Fibroblast of skin of abdomen (primary cell): ENCODE measurements around the gene TNIP1.

Experiments used
- DNase-seq: peaks from one replicate; pipeline ENCODE4 v3.0.0-alpha.2; 2013

The TNIP1 gene

GRCh38 chr5:151063142-151063989 lies 17.5 kb downstream of the TNIP1 start:
- DNase-seq = peak; percentile 77

GRCh38 chr5:151062405-151063141 lies 18.3 kb downstream of the TNIP1 start:
- no peak for DNase-seq

- DNase-seq = no peak
These were observed 20.1 kb downstream of the TNIP1 start for GRCh38 chr5:151060742-151061141.

GRCh38 chr5:151058891-151059489 lies 21.8 kb downstream of the TNIP1 start:
- no peak for DNase-seq

GRCh38 chr5:151058301-151058700 lies 22.5 kb downstream of the TNIP1 start:
- DNase-seq = no peak

- no peak for DNase-seq
These were observed 24.2 kb downstream of the TNIP1 start for GRCh38 chr5:151056379-151057325.

GRCh38 chr5:151055336-151055735 lies 25.5 kb downstream of the TNIP1 start:
- DNase-seq = no peak

GRCh38 chr5:151054709-151055108 lies 26.1 kb downstream of the TNIP1 start:
- no peak for DNase-seq

GRCh38 chr5:151053796-151054462 lies 26.9 kb downstream of the TNIP1 start:
- no peak for DNase-seq

GRCh38 chr5:151052836-151053235 lies 28.0 kb downstream of the TNIP1 start:
- no peak for DNase-seq

- DNase-seq = no peak
These were observed 28.8 kb downstream of the TNIP1 start for GRCh38 chr5:151051931-151052608.

- DNase-seq = peak; percentile 69
These were observed 29.5 kb downstream of the TNIP1 start for GRCh38 chr5:151051066-151051930.

- DNase-seq = peak; percentile 16
These were observed 32.3 kb downstream of the TNIP1 start for GRCh38 chr5:151048526-151048925.

GRCh38 chr5:151047814-151048425 lies 32.9 kb downstream of the TNIP1 start:
- no peak for DNase-seq

GRCh38 chr5:151042453-151043093 lies 38.3 kb downstream of the TNIP1 start:
- no peak for DNase-seq

- no peak for DNase-seq
These were observed 39.1 kb downstream of the TNIP1 start for GRCh38 chr5:151041577-151042268.

- no peak for DNase-seq
These were observed 40.6 kb downstream of the TNIP1 start for GRCh38 chr5:151040211-151040747.

- DNase-seq = no peak
These were observed 41.2 kb downstream of the TNIP1 start for GRCh38 chr5:151039665-151040064.
